Hepatocyte (in vitro differentiated cells): ENCODE data around the gene BBS4.

Source experiments
- EZH2phosphoT487 ChIP-seq: fragments of 200-600 bp; sonication (generic); IDR thresholded peaks from one replicate; pipeline ENCODE4 v1.6.1; 2018; ENCODE audit warnings: antibody characterized with exemption, mild to moderate bottlenecking, low read depth, moderate library complexity; ENCODE audit not compliant: unreplicated experiment, severe bottlenecking
- TF ChIP-seq, protein P1 (sequence below): fragments of 200-600 bp; sonication (generic); IDR thresholded peaks from 2 replicates; pipeline ENCODE4 v1.5.1; 2016; ENCODE audit warnings: antibody characterized with exemption, mild to moderate bottlenecking; ENCODE audit not compliant: poor library complexity

GRCh38 chr15:72786242-72786641, 100.2 kb downstream of the BBS4 start:
- TF ChIP-seq, protein P1, sequence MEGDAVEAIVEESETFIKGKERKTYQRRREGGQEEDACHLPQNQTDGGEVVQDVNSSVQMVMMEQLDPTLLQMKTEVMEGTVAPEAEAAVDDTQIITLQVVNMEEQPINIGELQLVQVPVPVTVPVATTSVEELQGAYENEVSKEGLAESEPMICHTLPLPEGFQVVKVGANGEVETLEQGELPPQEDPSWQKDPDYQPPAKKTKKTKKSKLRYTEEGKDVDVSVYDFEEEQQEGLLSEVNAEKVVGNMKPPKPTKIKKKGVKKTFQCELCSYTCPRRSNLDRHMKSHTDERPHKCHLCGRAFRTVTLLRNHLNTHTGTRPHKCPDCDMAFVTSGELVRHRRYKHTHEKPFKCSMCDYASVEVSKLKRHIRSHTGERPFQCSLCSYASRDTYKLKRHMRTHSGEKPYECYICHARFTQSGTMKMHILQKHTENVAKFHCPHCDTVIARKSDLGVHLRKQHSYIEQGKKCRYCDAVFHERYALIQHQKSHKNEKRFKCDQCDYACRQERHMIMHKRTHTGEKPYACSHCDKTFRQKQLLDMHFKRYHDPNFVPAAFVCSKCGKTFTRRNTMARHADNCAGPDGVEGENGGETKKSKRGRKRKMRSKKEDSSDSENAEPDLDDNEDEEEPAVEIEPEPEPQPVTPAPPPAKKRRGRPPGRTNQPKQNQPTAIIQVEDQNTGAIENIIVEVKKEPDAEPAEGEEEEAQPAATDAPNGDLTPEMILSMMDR, result no peak
- TF ChIP-seq EZH2phosphoT487, result no peak
